HepG2 (cell line): ENCODE measurements around the gene NLRC5.

Experiments used
- CBFB ChIP-seq: sonication (generic); formaldehyde crosslinking; IDR thresholded peaks from 2 replicates; pipeline ENCODE4 v1.4.0; 2020; ENCODE audit warnings: missing genetic modification reagents
- CTCF ChIP-seq: sonication (generic); formaldehyde crosslinking; IDR thresholded peaks from 2 replicates; pipeline ENCODE4 v1.5.0; 2020; ENCODE audit warnings: mild to moderate bottlenecking, missing genetic modification reagents, moderate library complexity
- GABPA ChIP-seq, 2 experiments: IDR thresholded peaks; 2 replicates each; pipeline ENCODE4 v1.6.1; 2011 to 2016; ENCODE audit warnings: low read depth in 2 of 2, low read length in 1 of 2, missing biosample characterization in 1 of 2, missing genetic modification characterization in 1 of 2
- HOXD1 ChIP-seq: sonication (generic); formaldehyde crosslinking; IDR thresholded peaks from 2 replicates; pipeline ENCODE4 v1.5.0; 2020; ENCODE audit warnings: missing genetic modification reagents
- NFIC ChIP-seq: IDR thresholded peaks from 2 replicates; pipeline ENCODE4 v1.6.1; 2012; ENCODE audit warnings: mild to moderate bottlenecking, low read length, inconsistent platforms
- SNAPC5 ChIP-seq: sonication (generic); formaldehyde crosslinking; IDR thresholded peaks from 2 replicates; pipeline ENCODE4 v1.8.1; 2023; ENCODE audit warnings: mild to moderate bottlenecking, missing genetic modification reagents, borderline replicate concordance
- SOX13 ChIP-seq, 3 experiments: fragments of 450-650 bp in 1 of 3; sonication (generic) in 1 of 3; formaldehyde crosslinking in 1 of 3; IDR thresholded peaks in 2 of 3; conservative IDR thresholded peaks in 1 of 3; 2 replicates each; pipeline versions ENCODE4 v1.5.0 to v1.6.1; 2016 to 2020; ENCODE audit warnings: antibody characterized with exemption in 1 of 3, mild to moderate bottlenecking in 1 of 3, missing compliant biosample characterization in 1 of 3, missing genetic modification reagents in 1 of 3, moderate library complexity in 1 of 3
- ZFAT ChIP-seq: sonication (generic); formaldehyde crosslinking; conservative IDR thresholded peaks from 2 replicates; pipeline ENCODE4 v1.8.1; 2023; ENCODE audit warnings: missing genetic modification reagents, inconsistent platforms
- ZNF570 ChIP-seq: sonication (generic); formaldehyde crosslinking; IDR thresholded peaks from 2 replicates; pipeline ENCODE4 v1.4.0; 2020; ENCODE audit warnings: mild to moderate bottlenecking, missing genetic modification reagents, borderline replicate concordance
- TF ChIP-seq, protein P1 (sequence below), 2 experiments: IDR thresholded peaks; 2 replicates each; pipeline ENCODE4 v1.6.1; 2011 to 2012; ENCODE audit warnings: low read length in 2 of 2, borderline replicate concordance in 1 of 2, low read depth in 1 of 2, mild to moderate bottlenecking in 1 of 2, moderate library complexity in 1 of 2

- TF ChIP-seq ZFAT: no peak
- TF ChIP-seq CTCF (CRISPR knock-in tag): no peak
- TF ChIP-seq GABPA (IDR thresholded peaks at IDR 0.05; ENCODE audit: low read depth, low read length): no peak
- TF ChIP-seq GABPA (CRISPR knock-in tag; IDR thresholded peaks at IDR 0.05; ENCODE audit: low read depth): no peak
- no peak for TF ChIP-seq CBFB (CRISPR knock-in tag)
- TF ChIP-seq SOX13 (IDR thresholded peaks at IDR 0.05): no peak
- TF ChIP-seq SOX13 (CRISPR knock-in tag; conservative IDR thresholded peaks at IDR 0.05 in 1 of 2, IDR thresholded peaks at IDR 0.05 in 1 of 2): no peak
- TF ChIP-seq, protein P1, sequence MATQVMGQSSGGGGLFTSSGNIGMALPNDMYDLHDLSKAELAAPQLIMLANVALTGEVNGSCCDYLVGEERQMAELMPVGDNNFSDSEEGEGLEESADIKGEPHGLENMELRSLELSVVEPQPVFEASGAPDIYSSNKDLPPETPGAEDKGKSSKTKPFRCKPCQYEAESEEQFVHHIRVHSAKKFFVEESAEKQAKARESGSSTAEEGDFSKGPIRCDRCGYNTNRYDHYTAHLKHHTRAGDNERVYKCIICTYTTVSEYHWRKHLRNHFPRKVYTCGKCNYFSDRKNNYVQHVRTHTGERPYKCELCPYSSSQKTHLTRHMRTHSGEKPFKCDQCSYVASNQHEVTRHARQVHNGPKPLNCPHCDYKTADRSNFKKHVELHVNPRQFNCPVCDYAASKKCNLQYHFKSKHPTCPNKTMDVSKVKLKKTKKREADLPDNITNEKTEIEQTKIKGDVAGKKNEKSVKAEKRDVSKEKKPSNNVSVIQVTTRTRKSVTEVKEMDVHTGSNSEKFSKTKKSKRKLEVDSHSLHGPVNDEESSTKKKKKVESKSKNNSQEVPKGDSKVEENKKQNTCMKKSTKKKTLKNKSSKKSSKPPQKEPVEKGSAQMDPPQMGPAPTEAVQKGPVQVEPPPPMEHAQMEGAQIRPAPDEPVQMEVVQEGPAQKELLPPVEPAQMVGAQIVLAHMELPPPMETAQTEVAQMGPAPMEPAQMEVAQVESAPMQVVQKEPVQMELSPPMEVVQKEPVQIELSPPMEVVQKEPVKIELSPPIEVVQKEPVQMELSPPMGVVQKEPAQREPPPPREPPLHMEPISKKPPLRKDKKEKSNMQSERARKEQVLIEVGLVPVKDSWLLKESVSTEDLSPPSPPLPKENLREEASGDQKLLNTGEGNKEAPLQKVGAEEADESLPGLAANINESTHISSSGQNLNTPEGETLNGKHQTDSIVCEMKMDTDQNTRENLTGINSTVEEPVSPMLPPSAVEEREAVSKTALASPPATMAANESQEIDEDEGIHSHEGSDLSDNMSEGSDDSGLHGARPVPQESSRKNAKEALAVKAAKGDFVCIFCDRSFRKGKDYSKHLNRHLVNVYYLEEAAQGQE (IDR thresholded peaks at IDR 0.05; ENCODE audit: borderline replicate concordance in 1 of 2, low read depth in 1 of 2, low read length in 2 of 2): no peak
- TF ChIP-seq ZNF570 (CRISPR knock-in tag): no peak
- TF ChIP-seq NFIC: no peak
- TF ChIP-seq HOXD1: no peak
- no peak for TF ChIP-seq SNAPC5 (CRISPR knock-in tag)
Measured at GRCh38 chr16:56981729-56982271, 7.6 kb upstream of the NLRC5 start.
